AG04450 (cell line): ENCODE results near the gene NR2F1. TPM values are rescaled to one million over a fixed set of nuclear protein-coding genes. Genes with fewer than 3 reads are reported as not detected.
A peak's percentile ranks its signal among the peaks of the same experiment; 100 is the strongest.

ENCODE experiments used
- CTCF ChIA-PET: fragments of 300-600, 350-600 bp; formaldehyde crosslinking; extraction: SDS; loops from one replicate; lab custom pipeline; 2022; ENCODE audit warnings: antibody characterized with exemption, inconsistent platforms; lab: Charles Lee
- POLR2A ChIA-PET: fragments of 350-600 bp; formaldehyde crosslinking; extraction: SDS; loops from one replicate; lab custom pipeline; 2021; ENCODE audit warnings: antibody characterized with exemption, inconsistent platforms; lab: Yijun Ruan, JAX
- DNase-seq: peaks from one replicate; pipeline ENCODE4 v3.0.0-alpha.2; 2011; ENCODE audit warnings: low read depth, low spot score
- H3K27ac ChIP-seq: one replicate; pipeline ENCODE4 v1.5.1; 2012; ENCODE audit warnings: low read depth, low read length, control low read depth
- H3K27me3 ChIP-seq: one replicate; pipeline ENCODE4 v1.6.0; 2012; ENCODE audit warnings: low read length; ENCODE audit not compliant: control insufficient read depth, insufficient read depth
- H3K4me3 ChIP-seq: 2 replicates; pipeline ENCODE4 v1.5.1; 2011; ENCODE audit warnings: mild to moderate bottlenecking, low read depth, low read length, control low read depth
- H3K9me3 ChIP-seq: 2 replicates; pipeline ENCODE4 v1.5.1; 2012; ENCODE audit warnings: low read length; ENCODE audit not compliant: control insufficient read depth, insufficient read depth
- polyA plus RNA-seq: library from polyadenylated mRNA; depleted of rRNA; stranded (reverse); fragments of >200 nt; gene quantifications from 2 replicates; pipeline ENCODE4 v1.2.3, GENCODE V29; 2011
- TF ChIP-seq, protein P1 (sequence below): IDR thresholded peaks from 2 replicates; pipeline ENCODE4 v1.5.1; 2011; ENCODE audit warnings: low read depth, low read length, control low read depth, inconsistent platforms

NR2F1 gene
- polyA plus RNA-seq, 1 experiment = 47.9 TPM

DNA sequence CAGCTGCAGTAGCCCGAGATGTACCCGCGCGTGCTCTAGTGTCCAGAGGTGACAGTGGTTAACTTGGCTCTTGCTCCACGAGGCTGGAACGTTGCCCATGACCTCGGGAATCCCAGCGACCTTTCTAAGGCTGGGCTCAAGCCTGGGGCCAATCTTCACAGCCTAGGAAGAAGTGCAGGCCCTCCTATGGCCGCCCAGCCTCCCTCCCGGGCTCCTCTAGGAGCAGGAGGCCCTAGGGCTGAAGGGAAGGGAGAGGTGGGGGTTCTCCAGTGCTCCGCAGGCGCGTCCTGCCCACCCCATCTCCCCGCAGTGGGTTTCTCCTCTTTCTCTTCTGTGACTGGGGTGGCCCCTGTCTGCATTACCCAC is 13.3 kb downstream of the NR2F1 start:
- TF ChIP-seq, protein P1, sequence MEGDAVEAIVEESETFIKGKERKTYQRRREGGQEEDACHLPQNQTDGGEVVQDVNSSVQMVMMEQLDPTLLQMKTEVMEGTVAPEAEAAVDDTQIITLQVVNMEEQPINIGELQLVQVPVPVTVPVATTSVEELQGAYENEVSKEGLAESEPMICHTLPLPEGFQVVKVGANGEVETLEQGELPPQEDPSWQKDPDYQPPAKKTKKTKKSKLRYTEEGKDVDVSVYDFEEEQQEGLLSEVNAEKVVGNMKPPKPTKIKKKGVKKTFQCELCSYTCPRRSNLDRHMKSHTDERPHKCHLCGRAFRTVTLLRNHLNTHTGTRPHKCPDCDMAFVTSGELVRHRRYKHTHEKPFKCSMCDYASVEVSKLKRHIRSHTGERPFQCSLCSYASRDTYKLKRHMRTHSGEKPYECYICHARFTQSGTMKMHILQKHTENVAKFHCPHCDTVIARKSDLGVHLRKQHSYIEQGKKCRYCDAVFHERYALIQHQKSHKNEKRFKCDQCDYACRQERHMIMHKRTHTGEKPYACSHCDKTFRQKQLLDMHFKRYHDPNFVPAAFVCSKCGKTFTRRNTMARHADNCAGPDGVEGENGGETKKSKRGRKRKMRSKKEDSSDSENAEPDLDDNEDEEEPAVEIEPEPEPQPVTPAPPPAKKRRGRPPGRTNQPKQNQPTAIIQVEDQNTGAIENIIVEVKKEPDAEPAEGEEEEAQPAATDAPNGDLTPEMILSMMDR = no peak
- ChIA-PET POLR2A (no interaction called here), CTCF (no interaction called here)
- Histone ChIP-seq H3K27ac (no peak overlapping the region), H3K27me3 (no peaks in the 10 kb centered on the region), H3K4me3 (no peak overlapping the region), H3K9me3 (peaks cover 30% of the 10 kb centered on the region)
- DNase-seq = no peak

DNA sequence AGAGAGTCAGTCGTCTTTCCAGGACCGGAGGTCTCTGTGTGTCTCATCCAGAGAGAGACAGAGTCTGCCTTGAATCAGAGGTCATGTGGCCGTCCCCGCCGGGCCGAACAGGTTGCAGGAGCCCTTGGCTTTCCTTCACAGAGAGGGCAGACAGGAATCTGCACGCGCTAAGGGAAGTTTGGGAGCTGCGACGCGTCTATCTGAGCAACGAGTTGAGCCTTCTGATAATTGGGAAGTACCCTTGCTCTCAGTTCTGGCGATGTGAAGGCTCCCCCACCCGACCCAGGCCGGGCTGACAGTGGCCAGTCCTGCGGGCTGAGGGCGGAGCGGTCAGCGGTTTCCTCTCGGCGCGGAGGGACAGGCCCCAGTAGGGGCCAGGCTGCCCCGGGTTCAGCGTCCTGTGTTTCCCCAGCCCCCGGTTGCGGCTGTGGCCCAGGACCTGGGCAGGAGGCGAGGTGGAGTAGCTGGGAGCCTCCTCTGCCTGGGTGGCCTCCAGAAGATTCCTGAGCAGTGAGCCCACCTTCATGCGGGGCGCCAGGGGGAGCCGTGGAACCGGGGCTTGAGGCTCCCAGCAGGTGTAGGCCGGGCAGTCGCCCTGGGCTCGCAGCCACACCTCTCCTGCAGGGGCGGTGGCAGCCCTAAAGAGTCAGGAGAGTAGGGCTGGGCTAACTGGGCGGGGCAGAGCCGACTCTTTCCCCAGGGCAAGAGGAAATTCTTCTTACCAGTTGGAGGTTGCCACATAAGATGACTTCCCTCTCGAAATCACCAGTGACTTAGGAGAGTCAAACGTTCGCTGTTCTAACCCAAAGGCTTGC is 13.9 kb downstream of the NR2F1 start:
- ChIA-PET CTCF (interaction anchor here (0.6 to 1.3 kb wide), 2 partner anchors 204 to 786 kb away, joined by 3 to 5 read pairs; no protein-coding TSS in a partner anchor), POLR2A (interaction anchor here (0.7 kb wide), 1 partner anchor 483 kb away, joined by 5 read pairs; no protein-coding TSS in a partner anchor)
- TF ChIP-seq, protein P1 = no peak
- no peaks in the 10 kb centered on the region for H3K27me3 ChIP-seq
- H3K4me3 ChIP-seq = no peak overlapping the region
- no peak for DNase-seq
- H3K9me3 ChIP-seq = peaks cover 30% of the 10 kb centered on the region
- H3K27ac ChIP-seq = no peak overlapping the region

DNA sequence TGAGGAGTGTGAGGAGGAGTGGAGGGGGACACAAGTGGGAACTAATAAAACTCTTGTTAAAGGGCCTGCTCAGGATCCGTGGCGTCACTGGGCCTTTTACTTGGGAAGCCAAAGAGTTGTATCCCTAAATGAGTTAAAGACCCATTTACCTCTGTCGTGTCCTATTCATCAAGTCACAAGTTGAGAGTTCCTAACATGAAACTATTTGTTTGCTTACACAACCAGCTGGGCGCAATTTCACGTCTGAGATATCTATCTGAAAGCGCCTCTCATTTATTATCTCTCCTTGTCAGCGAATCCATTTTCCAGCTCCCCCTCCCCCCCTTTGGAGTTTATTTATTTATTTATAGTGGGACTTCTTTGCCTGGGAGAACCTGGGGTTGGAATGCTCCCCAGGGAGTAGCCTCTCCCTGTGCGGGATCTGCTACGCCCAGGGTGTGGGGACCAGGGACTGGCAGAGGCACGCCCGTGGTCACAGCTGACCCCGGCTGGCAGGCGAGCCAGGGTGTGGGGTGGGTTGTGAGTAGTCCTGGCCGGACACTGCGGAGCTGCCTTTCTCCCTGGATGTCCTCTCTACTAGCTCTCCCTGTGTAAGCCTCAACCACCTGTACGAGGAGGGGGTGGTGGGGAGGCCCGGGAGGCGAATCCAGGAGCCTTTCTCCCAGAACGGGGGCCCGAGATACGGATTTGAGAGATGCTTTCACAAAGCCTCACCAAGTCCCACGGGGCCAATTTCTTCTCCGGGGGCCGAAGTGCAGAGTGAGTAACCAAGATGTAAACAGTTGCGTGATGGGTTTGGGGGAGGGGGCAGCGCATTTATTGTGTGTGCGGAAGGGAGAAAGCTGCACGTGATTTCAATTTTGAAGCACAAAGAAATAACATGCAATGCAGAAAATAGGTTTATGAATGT is 15.3 kb downstream of the NR2F1 start:
- no peak overlapping the region for H3K4me3 ChIP-seq
- H3K9me3 ChIP-seq = peaks cover 33% of the 10 kb centered on the region
- TF ChIP-seq, protein P1 = no peak
- no peak for DNase-seq
- ChIA-PET CTCF (interaction anchor here (0.5 to 1.3 kb wide), 2 partner anchors 203 to 262 kb away, joined by 5 to 7 read pairs; no protein-coding TSS in a partner anchor), POLR2A (interaction anchor here (0.7 kb wide), 1 partner anchor 484 kb away, joined by 5 read pairs; no protein-coding TSS in a partner anchor)
- peak overlapping the region; percentile 11 for H3K27ac ChIP-seq
- H3K27me3 ChIP-seq = no peaks in the 10 kb centered on the region

DNA sequence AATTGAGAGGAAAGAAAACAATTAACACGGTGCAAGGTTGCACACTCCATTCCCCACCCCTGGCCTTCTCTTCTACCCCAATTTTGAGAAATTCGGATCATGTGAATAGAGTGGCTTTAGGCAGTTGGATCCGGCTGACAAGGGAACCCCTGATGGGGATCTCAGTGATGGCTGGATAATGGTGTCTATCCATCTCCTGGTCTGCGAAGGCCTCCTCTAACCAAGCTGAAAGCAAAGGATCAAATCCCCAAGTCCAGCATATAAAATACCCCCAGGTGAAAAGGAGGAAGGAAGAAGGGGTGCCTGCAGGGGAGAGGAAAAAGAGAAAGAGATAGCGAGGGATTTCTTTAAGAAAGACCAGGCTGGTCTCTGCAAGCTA is 16.0 kb downstream of the NR2F1 start:
- H3K27me3 ChIP-seq = no peaks in the 10 kb centered on the region
- H3K9me3 ChIP-seq = peaks cover 30% of the 10 kb centered on the region
- DNase-seq = no peak
- peak overlapping the region; percentile 75 for H3K27ac ChIP-seq
- TF ChIP-seq, protein P1 = no peak
- H3K4me3 ChIP-seq = peak overlapping the region; percentile 40
- CTCF ChIA-PET = interaction anchor here (0.5 to 0.6 kb wide), 3 partner anchors 178 to 601 kb away, joined by 3 to 7 read pairs (median 3); no protein-coding TSS in a partner anchor
- POLR2A ChIA-PET = no interaction called here
